Measurements from ENCODE around the gene BACH1.

Gene BACH1

DNA sequence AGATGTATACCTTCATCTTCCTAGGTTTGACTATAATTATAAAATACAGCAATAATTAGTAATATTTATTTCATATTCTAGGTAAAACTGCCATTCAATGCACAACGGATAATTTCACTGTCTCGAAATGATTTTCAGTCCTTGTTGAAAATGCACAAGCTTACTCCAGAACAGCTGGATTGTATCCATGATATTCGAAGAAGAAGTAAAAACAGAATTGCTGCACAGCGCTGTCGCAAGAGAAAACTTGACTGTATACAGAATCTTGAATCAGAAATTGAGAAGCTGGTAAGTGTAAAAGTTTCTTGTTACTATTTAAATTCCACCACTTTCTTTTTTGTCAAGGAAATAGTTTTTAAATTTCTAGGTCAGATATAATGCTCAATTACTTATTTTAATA lies 30.7 kb downstream of the BACH1 start:
- H3K4me3 ChIP-seq (ENCODE audit: low read depth, low read length), result no peak overlapping the region
- TF ChIP-seq CTCF (IDR thresholded peaks at IDR 0.05; ENCODE audit: low read depth, low read length), result no peak

DNA sequence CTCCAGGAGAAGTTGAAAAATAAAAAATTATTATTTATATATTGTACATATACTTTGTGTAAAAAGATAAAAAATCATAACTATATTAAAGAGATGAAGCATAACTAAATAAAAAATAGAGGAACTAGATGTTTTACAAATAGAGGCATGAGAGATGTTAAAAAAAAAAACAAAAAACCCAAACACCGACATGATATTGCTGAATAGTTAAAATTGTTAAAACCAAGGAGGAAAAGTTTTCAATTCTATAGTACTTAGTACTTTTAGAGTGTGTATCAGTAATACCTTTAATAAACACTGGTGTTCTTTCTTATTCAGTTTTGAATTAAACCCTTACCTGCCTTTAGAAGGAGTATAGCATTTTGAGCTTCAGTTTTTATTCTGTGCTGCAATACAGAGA lies 32.1 kb downstream of the BACH1 start:
- H3K4me3 ChIP-seq (ENCODE audit: low read depth, low read length), result no peak overlapping the region
- TF ChIP-seq CTCF (IDR thresholded peaks at IDR 0.05; ENCODE audit: low read depth, low read length), result no peak

DNA sequence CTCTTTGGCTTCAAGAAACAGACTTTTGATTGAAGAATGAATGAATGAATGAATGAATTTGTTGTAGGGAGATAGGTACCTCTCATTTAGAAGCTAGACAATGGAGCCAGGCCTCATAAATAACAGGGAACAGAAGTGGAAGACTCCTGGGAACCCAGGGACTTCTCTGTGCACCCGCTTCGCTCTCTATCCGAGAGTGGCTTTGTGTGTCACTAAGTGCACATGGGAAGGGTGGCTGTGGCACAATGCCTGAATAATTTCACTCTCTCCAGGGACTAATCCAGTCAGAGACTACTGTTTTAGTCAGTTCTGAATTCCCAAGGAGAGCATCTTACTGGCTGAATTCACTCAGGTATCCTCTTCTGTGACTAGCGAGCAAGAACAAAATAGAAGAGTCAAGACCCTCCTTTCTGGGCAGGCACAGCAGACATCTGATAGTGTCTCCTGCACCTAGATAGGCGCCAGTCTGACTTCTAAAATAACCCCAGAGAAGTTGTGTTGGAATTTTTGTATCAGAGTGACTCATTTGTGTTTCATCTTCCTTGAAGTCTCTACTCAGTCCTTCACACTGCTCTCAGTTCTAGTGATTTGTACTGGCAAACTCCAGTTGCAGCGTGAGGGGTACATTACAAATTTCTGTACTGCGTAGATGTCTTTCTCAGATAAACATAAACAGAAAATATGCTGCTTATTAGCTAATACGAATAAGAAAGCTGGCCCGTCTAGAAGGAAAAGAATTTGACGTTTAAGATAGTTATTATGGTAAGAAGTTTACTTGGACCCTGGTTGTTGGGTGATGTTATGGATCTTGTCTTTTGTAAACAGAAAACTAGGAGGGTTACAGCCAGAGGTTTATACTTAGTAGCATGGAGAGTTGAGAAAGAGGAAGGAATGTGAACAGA lies 34.0 kb downstream of the BACH1 start:
- no peak for TF ChIP-seq CTCF (IDR thresholded peaks at IDR 0.05; ENCODE audit: low read depth, low read length)
- H3K4me3 ChIP-seq (ENCODE audit: low read depth, low read length), result 0 out of 2 replicates have a peak overlapping the region, but pooled peaks have one; percentile 2

DNA sequence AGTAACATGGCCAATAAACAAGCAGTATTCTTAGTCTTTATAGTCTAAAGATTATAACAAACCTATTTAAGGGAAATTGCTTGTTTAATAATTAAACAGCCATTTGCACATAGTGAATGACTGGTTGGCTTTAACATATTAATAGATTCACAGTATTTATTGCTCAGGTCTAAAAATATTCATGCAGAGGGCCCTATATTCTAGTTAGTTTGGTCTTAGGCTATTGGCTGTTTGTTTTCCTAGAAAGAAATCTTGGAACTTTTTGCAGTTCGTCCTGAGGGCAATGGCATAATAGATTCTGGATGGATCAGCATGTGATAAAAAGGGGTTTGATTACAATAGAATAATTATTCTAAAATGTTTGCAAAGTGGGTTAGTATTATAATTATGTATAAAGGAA lies 34.7 kb downstream of the BACH1 start:
- TF ChIP-seq CTCF (IDR thresholded peaks at IDR 0.05; ENCODE audit: low read depth, low read length), result no peak
- 0 out of 2 replicates have a peak overlapping the region, but pooled peaks have one; percentile 2 for H3K4me3 ChIP-seq (ENCODE audit: low read depth, low read length)

DNA sequence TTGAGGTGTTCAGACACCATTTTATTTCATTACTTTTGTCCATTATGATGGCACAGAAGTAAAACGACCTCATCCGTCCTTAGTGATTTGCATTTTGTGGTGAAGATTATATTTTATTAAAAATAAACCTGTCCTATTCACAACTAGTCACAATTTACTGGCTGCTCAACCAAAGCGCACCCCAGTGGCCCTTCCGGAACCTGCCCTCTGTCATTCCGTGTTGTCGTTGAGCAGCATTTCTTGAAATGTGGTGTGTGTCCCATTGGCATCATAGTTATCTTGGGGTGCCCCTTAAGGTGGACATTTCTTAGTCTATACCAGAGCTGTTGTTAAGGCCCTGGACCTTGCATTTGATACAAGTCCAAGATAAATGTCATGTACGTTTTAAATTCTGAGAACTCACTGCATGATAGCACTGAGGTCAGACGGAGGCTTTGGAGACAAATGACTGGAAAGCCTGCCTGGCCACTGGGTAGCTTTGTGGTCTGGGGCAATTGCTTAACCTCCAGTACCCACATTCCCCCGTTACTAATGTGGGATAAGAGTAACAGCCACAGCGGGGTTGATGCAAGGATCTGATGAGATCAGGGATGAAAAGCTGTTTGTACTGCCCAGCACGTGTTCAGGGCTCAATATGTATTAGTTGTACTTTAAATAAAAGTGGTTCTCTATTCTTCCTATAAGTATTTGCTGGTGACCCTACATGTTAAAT lies 36.2 kb downstream of the BACH1 start:
- no peak overlapping the region for H3K4me3 ChIP-seq (ENCODE audit: low read depth, low read length)
- no peak for TF ChIP-seq CTCF (IDR thresholded peaks at IDR 0.05; ENCODE audit: low read depth, low read length)

- H3K4me3 ChIP-seq (ENCODE audit: low read depth, low read length), result no peak overlapping the region
- no peak for TF ChIP-seq CTCF (IDR thresholded peaks at IDR 0.05; ENCODE audit: low read depth, low read length)
These were observed 37.0 kb downstream of the BACH1 start for GRCh38 chr21:29335720-29336119.

DNA sequence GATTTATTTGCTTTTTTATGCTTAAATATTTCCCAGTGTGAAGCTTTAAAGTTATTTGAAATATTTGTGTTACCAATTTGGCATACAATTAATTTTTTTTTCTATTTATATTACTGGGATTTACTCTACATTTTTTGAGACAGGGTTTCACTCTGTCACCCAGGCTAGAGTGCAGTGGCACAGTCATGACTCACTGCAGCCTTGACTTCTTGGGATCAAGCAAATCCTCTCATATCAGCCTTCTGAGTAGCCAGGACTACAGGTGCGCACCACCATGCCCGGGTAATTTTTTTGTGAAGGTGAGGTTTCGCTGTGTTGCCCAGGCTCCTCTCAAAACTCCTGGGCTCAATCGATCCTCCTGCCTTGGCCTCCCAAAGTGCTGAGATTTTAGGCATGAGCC lies 39.5 kb downstream of the BACH1 start:
- TF ChIP-seq CTCF (IDR thresholded peaks at IDR 0.05; ENCODE audit: low read depth, low read length), result no peak

More for the DNA sequence above, 39.5 kb downstream of the BACH1 start:
- H3K4me3 ChIP-seq (ENCODE audit: low read depth, low read length), result no peak overlapping the region

All from WI38 (cell line).